ENCODE data around the gene SLC25A26.

The SLC25A26 gene

GRCh38 chr3:66372681-66373350 lies 152.0 kb downstream of the SLC25A26 start:
- no peak for DNase-seq (ENCODE audit: low read depth in 2 of 2)

- DNase-seq (ENCODE audit: low read depth in 2 of 2): no peak
Observed at GRCh38 chr3:66376568-66376967, 155.8 kb downstream of the SLC25A26 start.

- DNase-seq (ENCODE audit: low read depth in 2 of 2): no peak
Observed at GRCh38 chr3:66377800-66378199, 157.0 kb downstream of the SLC25A26 start.

- DNase-seq (ENCODE audit: low read depth in 2 of 2): no peak
Observed at GRCh38 chr3:66378256-66378655, 157.5 kb downstream of the SLC25A26 start.

- no peak for DNase-seq (ENCODE audit: low read depth in 2 of 2)
Observed at GRCh38 chr3:66379565-66379964, 158.8 kb downstream of the SLC25A26 start.

- no peak for DNase-seq (ENCODE audit: low read depth in 2 of 2)
Observed at GRCh38 chr3:66380200-66380932, 159.6 kb downstream of the SLC25A26 start.

- no peak for DNase-seq (ENCODE audit: low read depth in 2 of 2)
Observed at GRCh38 chr3:66381626-66382025, 160.8 kb downstream of the SLC25A26 start.

GRCh38 chr3:66382142-66382541 lies 161.3 kb downstream of the SLC25A26 start:
- no peak for DNase-seq (ENCODE audit: low read depth in 2 of 2)

- no peak for DNase-seq (ENCODE audit: low read depth in 2 of 2)
Observed at GRCh38 chr3:66383023-66383422, 162.2 kb downstream of the SLC25A26 start.

- DNase-seq (ENCODE audit: low read depth in 2 of 2): no peak
Observed at GRCh38 chr3:66383998-66384745, 163.4 kb downstream of the SLC25A26 start.

- DNase-seq (ENCODE audit: low read depth in 2 of 2): no peak
Observed at GRCh38 chr3:66385066-66385465, 164.3 kb downstream of the SLC25A26 start.

GRCh38 chr3:66386011-66386924 lies 165.5 kb downstream of the SLC25A26 start:
- DNase-seq (ENCODE audit: low read depth in 2 of 2): no peak

GRCh38 chr3:66386925-66387650 lies 166.3 kb downstream of the SLC25A26 start:
- no peak for DNase-seq (ENCODE audit: low read depth in 2 of 2)

GRCh38 chr3:66390013-66390412 lies 169.2 kb downstream of the SLC25A26 start:
- no peak for DNase-seq (ENCODE audit: low read depth in 2 of 2)

GRCh38 chr3:66392512-66392911 lies 171.7 kb downstream of the SLC25A26 start:
- DNase-seq (ENCODE audit: low read depth in 2 of 2): no peak

GRCh38 chr3:66392966-66393332 lies 172.1 kb downstream of the SLC25A26 start:
- no peak for DNase-seq (ENCODE audit: low read depth in 2 of 2)

GRCh38 chr3:66393333-66394005 lies 172.7 kb downstream of the SLC25A26 start:
- DNase-seq (ENCODE audit: low read depth in 2 of 2): no peak

- DNase-seq (ENCODE audit: low read depth in 2 of 2): no peak
Observed at GRCh38 chr3:66394019-66394752, 173.4 kb downstream of the SLC25A26 start.

- no peak for DNase-seq (ENCODE audit: low read depth in 2 of 2)
Observed at GRCh38 chr3:66394753-66395249, 174.0 kb downstream of the SLC25A26 start.

GRCh38 chr3:66395635-66396034 lies 174.8 kb downstream of the SLC25A26 start:
- no peak for DNase-seq (ENCODE audit: low read depth in 2 of 2)

Measured in stimulated activated CD8-positive, alpha-beta memory T cell treated with anti-CD3 and anti-CD28 coated beads, Interleukin-2, amount 100 ng/mL, for 48 hours (primary cell).